Fibroblast of peridontal ligament (primary cell): ENCODE data around the gene TMIGD2.
"Not testable (repeated sequence)": the region's sequence is repeated elsewhere in the genome, so short reads cannot be mapped to it uniquely, and the experiment has no call there.

Experiments used
- DNase-seq: peaks from one replicate; pipeline ENCODE4 v3.0.0-alpha.2; 2010; ENCODE audit errors: extremely low read depth

The TMIGD2 gene

DNA sequence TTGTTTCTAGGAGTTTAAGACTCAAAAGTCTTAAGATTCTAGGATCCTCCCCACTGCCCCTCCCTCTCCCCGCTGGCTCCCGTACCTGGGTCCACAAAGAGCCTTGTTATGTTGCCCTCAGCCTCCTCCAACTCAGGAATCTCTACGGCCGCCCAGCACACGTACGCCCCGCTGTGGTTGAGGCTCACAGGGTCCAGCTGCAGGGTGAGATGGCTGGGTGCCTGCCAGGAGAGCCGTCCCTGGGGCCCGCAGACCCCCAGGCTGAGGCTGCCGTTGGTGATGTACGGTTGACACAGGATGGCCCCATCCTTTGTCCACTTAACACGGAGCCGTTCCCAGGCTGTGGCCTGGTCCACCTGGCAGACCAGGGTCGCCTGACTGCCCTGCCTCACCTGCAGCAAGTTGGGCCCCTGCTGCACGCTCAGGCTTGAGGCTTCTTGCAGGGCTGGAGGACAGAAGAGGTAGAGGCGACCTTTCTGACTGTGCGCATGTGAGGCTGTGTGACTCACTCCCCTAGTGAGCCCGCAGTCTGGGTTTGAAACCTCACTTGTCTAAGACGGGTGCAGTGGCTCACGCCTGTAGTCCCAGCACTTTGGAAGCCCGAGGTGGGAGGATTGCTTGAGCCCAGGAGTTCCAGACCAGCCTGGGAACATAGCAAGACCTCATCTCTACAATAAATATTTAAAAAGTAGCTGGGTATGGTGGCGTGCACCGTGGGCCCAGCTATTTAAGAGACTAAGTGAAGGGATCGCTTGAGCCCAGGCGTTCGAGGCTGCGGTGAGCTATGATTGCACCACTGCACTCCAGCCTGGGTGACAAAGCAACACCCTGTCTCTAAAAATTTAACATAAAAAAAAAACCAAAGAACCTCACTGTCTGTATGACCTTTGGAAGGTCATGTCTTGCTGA, 4.0 kb downstream of the TMIGD2 start:
- DNase-seq: no peak

DNA sequence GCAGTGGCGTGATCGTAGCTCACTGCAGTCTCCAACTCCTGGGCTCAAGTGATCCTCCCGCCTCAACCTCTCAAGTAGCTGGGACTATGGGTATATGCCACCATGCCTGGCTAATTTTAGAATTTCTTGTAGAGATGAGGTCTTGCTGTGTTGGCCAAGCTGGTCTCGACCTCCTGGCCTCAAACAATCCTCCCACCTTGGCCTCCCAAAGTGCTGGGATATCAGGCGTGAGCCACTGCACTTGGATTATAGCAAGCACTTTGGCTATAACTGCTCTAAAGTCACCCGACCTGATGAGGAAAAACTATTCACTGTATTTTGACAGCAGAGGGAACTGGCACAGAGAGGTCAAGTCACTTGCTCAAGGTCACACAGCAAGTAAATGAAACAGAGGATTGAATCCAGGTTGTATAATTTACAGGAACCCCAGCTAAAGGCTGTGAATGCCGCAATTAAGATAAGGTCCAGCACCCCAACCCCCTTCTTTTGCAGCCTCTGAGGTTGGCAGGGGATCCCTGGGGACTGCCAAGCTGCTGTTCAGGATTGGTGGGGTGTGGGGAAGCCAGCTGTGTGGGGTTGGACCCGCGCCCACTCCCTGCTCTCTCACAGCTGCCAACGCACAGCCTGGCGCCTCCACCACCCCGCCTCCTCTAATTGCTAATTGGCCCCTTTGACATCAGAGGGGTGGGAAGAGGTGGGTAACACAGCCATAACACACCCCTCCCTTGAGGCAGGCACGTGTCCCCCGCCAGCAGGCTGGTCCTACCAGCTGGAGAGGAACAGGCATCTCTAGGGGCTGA, 6.0 kb downstream of the TMIGD2 start:
- peak; percentile 15 for DNase-seq

DNA sequence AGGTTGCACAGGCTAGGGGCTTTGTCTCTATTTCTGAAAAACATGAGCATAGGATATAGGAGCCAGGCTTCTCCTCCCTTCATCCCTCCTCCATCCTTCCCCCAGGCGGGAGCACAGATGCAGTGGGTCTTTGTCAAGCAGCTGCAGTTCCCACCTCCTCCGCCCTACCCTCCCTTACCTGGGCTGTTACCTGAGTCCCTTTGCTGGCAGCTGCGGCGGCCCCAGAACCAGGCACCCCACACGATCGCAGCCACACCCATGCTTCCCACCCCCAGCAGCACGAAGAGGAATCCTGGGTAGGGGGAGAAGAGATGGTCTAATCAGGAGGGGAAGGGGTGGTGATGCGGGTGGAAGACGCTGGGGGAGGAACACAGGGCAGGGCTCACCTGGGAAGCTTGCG, 7.8 kb downstream of the TMIGD2 start:
- no peak for DNase-seq

DNA sequence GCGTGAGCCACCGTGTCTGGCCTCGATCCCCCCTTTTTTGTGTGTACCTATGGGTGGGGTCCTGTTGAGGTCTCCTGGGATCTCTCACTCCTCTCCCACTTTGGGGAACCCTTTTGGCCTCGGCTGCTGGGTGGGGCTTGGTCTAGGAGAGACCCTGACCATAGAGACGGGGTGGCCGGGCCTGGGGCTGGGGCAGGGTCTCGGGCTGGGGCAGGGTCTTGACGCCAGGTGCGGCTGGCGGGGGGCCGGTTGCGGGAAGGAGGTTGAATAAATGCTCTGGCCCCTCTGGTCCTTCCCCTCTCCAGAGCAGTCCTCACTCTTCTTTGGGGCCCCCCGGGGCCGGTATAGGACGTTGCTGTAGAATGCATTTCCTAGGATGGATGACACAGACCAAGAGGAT, 9.7 kb downstream of the TMIGD2 start:
- DNase-seq: no peak

DNA sequence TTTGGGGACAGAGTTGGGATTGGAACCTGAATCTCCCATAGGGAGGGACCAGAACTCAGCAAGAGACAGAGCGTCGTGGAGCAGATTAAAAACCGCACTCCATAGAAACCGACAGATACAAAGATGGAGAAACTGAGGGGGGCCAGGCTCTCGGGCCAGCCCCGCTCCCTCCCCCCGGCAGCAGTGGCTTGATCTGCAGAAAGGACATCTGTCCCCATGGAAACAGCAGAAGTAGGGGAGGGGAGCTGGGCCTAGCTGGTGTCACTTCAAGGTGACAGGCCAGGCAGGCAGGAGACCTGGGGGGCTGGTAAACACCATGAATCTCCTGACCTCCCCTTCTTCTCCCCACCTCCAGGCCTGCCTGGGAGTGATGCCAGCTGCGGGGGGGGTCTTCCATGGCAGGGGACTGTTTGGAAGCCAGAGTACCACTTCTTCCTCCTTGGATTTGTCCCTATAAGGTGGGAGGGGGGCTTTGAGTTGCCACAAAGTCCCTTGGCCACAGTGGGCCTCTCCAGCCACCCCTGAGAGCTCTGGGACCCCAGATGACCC, 10.9 kb downstream of the TMIGD2 start:
- no peak for DNase-seq

DNA sequence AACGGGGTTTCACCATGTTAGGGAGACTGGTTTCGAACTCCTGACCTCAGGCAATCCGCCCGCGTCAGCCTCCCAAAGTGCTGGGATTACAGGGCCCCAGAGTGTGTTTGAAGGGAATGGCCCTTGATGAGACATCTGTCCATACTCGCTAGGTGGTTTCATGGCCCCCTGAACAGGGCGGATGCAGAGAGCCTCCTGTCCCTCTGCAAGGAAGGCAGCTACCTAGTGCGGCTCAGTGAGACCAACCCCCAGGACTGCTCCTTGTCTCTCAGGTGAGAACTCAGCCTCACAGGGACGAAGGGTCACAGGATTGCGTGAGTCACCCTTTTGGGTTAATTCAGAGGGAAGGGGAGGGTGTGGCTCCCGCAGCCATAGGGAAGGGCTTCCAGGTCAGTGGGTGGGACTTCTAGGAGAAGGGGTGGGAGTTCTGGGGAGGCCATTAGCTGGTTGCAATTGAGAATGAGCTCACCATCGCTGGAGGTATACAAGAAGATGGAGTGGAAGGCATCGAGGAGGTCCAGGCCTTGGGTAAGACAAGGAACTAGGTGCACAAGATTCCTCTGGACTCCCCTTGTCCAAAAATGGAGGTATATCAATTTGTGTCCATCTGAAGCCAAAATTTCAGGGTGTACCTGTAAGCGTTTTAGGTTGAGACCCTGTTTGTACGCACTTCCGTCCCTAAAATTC, 14.0 kb downstream of the TMIGD2 start:
- no peak for DNase-seq

DNA sequence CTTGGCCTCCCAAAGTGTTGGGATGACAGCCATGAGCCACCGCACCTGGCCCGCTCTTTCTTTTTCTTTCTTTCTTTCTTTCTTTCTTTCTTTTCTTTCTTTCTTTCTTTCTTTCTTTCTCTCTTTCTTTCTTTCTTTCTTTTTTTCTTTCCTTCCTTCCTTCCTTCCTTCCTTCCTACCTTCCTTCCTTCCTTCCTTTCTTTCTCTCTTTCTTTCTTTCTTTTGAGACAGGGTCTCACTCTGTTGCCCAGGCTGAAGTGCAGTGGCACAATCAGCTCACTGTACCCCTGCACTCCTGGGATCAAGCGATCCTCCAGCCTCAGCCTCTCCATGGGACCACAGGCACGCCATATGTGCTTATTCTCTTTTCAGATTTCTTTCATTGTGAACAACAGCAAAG, 16.0 kb downstream of the TMIGD2 start:
- not testable (repeated sequence) for DNase-seq

DNA sequence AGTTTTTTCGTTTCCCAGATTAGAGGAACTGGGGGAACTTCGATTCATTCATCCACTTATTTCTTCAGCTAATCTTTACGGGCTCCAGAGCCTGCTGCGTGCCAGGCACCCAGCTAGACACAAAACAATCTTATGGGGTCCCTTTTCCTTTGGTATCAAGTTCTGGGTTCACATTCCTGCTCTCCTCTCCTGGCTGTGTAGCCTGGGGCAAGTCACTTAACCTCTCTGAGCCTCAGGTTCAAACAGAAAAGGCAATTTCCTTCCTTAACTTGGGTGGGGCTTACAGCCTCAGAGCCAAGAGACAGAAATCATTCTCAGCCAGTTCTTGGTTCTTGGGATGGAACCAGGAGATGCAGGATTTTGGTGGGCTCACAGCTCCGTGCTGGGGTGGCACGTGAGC, 17.2 kb downstream of the TMIGD2 start:
- no peak for DNase-seq

DNA sequence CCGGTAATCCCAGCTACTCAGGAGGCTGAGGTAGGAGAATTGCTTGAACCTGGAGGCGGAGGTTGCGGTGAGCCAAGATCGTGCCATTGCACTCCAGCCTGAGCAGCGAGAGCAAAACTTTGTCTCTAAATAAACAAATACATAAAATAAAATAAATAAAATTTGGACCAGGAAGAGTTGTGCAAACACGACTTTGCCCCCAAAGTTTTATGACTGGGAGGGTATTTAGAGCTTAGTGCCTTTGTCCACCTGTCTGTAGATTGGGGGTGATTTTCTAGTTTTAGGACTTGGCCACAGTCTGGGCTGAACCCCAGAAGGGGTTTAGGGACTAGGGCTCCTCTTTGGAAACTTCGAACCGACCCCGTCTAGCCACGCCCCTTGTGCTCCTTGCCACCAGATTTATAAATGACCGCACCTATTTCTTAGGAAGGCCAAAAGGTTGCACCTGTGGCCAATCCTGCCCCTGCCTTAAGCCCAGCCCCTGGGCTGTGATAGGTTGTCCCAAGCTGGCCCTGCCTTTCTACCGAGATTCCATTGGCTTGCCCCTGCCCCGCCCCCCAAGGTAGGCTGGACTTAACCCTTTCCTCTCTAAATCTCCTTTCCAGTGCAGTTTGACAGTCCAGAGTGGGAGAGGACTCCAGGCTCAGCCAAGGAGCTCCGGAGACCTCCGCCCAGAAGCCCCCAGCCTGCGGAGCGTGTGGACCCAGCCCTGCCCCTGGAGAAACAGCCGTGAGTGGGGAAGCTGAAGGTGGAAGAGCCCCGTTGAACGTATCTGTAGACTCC, 17.8 kb downstream of the TMIGD2 start:
- DNase-seq: no peak

DNA sequence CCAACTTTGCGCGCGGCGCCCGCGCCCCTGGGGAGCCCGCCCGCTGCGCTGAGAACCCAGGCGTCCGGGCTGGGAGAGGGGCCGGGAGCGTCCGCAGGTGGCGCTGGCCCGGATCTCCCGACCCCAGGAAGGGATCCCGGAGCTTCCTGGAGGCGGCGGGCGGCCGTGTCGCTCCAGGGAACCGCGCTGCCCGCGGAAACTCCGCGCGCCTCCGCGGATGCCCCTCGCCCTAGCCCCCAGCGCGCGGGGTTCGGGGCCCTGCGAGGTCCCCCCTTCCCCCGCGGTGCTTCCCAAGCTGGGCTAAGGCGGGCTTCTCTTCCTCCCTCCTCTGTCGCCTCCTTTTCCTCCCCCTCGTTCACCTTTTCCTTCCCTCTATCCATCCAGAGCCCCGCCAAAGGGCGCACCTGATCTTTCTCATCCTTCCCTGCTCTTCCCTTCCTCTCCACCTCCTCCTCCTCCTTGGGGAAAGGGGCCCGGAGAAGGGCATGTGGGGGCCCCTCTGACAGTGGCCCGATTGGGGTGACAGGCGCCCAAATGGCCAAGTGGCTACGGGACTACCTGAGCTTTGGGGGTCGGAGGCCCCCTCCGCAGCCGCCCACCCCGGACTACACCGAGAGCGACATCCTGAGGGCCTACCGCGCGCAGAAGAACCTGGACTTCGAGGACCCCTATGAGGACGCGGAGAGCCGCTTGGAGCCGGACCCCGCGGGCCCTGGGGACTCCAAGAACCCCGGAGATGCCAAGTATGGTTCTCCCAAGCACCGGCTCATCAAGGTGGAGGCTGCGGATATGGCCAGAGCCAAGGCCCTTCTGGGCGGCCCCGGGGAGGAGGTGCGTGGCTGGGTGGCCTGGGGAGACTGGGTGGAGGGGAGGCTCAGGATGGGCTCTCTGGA, 22.4 kb downstream of the TMIGD2 start:
- no peak for DNase-seq

DNA sequence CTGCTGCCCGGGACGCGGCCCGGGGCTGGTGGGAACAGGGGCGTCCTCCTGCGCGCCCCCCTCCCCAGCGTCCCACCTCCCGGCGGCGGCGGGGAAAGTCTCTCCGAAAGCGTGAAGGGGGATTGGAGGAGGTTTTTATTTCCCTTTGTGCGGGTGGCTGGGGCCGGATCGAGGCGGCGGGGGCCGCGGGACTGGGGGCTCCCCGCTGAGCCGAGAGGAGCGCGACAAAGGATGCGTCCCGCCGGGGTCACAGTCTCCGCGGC, 23.0 kb downstream of the TMIGD2 start:
- no peak for DNase-seq

DNA sequence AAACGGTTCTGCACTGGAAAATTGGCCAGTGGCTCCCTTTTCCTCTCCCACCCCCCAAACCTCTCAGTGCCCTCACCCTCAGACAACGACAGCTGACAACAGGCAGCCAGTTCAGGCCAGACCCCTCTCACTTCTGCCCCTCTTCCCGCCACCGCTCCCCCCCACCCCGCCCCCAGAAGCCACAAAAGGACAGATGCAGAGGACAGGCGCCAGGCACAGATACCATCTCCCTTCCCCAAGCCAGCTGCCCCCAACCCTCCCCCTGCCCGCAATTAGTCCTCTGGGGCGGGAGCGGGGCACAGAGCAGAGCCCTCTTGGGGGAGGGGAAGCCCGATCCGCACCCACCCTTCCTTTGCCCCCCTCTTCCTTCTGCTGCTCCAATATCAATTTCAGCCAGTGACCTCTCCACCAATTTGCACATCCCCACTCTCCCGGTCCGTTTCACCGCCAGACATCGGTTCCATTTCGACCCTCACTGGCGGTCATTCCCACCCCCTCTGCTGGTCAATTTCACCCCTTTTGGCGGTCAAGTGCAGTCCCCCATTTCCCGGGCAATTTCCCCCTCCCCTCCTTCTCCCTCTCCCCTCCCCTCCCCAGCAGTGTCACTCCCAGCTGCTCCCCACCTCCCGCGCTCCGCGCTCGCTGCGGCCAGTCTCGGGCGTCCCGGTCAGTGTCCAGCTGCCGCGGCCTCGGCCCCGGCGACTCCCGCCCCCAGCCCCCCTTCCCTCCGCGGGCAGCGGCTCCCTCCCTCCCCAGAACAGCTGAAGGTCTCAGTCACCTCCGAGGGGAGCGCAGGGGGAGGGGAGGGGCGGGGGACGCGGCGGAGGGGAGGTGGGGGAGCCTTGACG, 23.5 kb downstream of the TMIGD2 start, which contains the start of gene SHD:
SHD (plus strand) TSS at position 848 of the 848 bp plus-strand sequence. CDS start 798 bp downstream, outside the sequence.
- no peak for DNase-seq

DNA sequence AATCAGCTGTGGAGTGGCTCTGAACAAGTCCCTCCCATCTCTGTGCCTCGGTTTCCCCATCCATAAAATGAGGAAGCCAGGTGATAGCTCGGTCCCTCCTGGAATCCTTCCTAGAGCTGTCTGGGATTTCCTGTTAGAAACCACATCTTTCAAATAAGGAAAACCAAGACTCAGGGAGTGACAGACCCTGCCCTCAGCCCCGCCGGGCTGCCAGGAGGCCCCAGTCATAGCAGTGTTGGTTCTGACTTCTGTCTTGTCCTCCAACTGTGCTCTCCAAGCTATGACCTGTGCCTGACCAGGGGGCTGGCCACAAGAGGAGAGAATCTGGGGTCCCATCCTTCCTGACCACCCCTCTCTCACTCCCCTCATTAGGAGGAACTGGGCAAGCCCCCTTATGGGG, 24.2 kb downstream of the TMIGD2 start:
- DNase-seq: no peak

DNA sequence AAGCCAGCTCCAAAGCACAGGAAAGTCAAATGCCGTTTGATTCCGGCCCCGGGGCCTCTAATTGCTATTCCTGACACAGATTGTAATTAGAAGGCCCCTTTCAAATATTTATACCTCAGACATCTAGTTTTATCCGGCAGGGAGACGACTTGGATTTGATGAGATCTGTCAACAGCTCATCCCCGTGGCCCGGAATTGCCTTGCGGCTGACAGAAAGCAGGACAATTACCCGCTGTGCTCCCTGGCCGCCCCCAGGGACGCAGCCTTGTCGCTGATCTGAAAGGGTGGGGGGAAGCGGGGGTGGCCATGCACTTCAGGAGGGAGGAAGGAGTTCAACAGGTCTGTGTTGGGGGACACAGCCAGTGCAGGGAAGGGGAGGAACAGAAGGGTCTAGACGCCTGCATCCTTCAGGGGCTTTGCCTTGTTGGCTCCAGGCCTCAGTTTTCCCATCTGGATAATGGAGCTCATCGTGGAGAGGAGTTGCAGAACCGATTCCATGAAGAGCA, 24.9 kb downstream of the TMIGD2 start:
- no peak for DNase-seq

DNA sequence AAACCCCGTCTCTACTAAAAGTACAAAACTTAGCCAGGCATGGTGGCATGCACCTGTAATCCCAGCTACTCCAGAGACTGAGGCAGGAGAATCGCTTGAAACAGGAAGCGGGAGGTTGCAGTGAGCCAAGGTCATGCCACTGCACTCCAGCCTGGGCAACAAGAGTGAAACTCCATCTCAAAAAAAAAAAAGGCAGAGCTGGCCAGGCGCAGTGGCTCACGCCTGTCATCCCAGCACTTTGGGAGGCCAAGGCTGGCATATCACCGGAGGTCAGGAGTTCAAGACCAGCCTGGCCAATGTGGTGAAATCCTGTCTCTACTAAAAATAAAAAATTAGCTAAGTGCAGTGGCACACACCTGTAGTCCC, 27.9 kb downstream of the TMIGD2 start:
- not testable (repeated sequence) for DNase-seq

DNA sequence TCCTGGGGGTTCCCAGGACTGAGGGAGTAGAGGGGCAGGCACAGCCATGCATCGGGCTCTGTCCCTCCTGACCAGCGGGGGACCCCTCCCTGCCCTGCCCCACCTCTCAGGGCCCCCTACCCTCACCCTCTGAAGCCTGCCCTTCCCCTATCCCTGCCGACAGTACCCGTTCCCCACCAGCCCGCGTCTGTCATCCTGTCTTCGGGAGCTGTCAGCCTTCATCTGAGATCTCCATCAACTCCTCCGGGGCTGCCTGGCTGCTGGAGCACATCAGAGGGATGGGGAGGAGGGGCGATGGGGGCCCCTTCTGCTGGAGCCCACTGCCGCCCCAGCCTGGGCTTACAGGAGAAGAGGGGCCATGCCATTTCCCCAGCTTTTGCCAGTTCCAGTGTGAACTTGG, 29.3 kb downstream of the TMIGD2 start:
- DNase-seq: no peak

DNA sequence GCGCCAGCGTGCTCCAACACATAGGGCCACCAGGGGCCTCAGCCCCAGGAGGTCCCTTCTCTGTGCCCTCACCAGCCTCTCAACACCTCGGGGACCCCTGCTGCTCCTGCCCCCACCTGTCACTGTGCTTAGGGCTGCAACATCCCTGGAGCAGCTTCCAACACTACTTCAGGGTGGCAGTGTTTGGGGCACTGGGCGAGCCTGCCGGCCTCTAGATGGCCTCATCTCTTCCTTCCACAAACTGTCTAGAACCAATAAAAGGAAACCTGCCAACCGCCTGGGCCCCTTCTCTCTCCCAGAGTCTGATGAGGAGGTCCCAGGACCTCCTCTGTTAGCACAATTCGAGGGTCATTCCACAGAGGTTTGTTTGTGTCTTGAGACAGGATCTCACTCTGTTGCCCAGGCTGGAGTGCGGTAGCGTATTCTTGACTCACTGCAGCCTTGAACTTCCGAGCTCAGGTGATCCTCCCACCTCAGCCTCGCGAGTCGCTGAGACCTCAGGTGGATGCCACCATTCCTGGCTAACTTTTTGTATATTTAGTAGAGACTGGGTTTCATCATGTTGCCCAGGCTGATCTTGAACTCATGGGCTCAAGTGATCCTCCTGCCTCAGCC, 33.3 kb downstream of the TMIGD2 start:
- DNase-seq: no peak

DNA sequence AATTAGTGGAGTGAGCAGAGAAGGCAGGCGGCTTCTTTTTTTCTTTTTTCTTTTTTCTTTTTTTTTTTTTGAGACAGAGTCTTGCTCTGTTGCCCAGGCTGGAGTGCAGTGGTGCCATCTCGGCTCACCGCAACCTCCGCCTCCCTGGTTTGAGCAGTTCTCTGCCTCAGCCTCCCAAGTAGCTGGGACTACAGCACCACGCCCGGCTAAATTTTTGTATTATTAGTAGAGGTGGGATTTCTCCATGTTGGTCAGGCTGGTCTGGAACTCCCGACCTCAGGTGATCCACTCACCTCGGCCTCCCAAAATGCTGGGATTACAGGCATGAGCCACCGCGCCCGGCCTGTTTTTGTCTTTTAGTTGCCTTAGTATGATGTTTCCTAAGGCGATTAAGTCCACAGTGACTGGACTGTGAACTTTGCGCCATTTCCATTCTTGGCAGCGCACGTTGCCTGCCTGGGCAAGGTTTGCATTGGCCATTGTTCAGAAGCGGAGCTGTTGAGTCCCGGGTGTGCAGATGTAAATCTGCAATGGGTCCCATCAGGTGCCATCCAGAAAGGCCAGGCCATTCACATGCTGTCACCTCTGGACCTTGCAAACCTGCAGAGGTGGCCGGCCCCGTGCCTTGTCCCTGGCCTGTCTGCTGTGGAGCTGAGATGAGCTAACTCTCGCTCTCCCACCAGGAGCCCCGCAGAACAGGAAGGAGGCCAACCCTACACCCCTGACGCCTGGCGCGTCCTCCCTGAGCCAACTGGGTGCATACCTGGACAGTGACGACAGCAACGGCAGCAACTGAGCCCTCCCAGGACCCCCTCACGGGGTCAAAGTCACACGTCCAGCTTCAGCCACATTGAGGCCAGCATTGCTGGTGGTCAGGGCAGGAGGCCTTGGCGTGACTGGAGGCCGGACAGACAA, 34.0 kb downstream of the TMIGD2 start:
- no peak for DNase-seq
